Measurements from ENCODE around the gene IGFBP5.

DNA sequence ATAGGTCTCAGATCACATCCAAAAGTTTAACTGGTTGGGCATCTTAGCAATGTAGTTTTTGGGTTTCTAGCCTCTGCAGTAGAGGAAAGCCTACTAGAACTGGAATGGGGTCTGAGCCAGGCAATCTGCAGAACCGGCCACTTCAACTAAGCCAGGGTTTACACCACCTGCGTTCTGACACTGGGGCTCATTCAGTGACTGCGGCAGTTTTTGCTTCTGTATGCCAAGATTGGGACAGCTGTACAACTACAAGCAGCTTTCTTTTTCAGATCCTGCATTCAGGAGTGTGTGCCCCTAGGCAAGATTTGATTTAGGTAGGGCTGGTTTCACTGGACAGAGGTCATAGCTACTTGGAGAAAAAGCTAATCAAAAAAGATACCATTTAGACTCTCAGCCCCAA lies 43.7 kb upstream of the IGFBP5 start:
- TF ChIP-seq CTCF (IDR thresholded peaks at IDR 0.05): no peak
- TF ChIP-seq EP300 (IDR thresholded peaks at IDR 0.05): no peak
- no peak for TF ChIP-seq POLR2AphosphoS5 (IDR thresholded peaks at IDR 0.05)

Data from sigmoid colon (tissue), 4 donors.